ENCODE data around the gene TYW3. TPM values are rescaled to one million over a fixed set of nuclear protein-coding genes. Genes with fewer than 3 reads are reported as not detected.

The TYW3 gene
- total and polyA plus RNA-seq, 5 experiments from 2014 or later = 8.1 to 22.5 (median 12.7) TPM

DNA sequence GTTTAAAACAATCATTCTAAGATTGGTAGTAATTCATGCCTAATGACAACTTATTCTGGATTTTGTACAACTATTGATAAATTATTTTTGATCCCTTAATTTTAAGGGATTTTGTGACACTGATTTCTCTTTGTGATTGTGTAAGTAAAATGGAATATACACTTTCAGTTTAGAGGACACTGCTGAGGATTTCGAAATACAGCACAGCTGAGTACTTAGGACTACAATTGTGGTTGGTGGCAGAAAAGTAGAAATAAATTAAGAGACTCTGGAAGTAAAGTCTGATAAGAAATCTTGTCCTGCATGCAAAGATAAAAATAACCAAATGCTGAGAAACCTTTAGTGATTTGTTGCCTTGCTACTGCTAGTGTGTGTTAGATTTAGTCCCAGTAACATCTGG lies 40.0 kb downstream of the TYW3 start:
- ATAC-seq (no peak), DNase-seq (no peak)
- Mint-ChIP-seq H3K27ac (no peak overlapping the region), H3K4me1 (no peaks in the 10 kb centered on the region), H3K27me3 (peaks cover 0 to 13% (median 0%) of the 10 kb centered on the region in 5 donors), H3K4me3 (no peak overlapping the region), H3K9me3 (no peaks in the 10 kb centered on the region), H3K36me3 (no peaks in the 10 kb centered on the region)
- POLR2A ChIA-PET = no interaction called here

DNA sequence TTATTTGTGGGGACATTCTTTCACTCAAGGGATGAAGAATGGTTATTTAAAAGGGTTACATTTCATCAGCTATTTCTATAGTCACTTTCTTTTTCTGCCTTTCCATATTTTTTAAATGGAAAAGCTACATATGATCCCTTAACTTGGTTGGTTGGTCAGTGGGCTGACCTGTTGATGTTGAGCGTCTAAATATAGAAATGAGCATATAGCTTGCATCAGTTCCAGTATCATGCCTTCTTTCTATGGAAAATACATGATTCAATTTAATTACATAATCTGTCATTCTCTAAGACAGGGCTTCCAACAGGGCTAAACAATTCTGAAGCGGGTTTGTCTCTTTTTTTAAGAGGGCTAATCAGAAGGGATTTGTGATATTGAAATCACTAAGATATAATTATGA lies 40.6 kb downstream of the TYW3 start:
- Mint-ChIP-seq H3K4me1 (no peaks in the 10 kb centered on the region), H3K4me3 (no peak overlapping the region), H3K27ac (no peak overlapping the region), H3K9me3 (no peaks in the 10 kb centered on the region), H3K27me3 (peaks cover 0 to 13% (median 6%) of the 10 kb centered on the region in 5 donors), H3K36me3 (no peaks in the 10 kb centered on the region)
- POLR2A ChIA-PET = no interaction called here
- no peak for DNase-seq
- no peak for ATAC-seq

DNA sequence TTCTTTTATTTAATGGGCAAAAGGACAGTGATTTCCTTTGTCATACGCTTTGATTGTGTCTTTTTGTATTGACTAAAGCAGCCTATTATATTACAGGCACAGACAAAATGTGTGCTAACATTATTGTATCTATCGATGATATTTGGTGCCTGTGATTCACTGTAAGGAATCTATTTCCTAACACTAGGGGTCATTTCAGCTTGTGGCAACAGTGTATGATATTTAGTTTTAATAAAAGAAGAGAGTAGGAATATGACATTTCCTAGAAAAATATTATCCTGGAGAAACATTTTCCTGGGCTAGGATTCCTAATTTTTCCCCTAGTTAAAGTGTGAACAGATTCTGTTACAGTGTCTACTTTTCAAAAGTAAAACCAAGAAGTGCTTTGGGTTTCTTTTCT lies 42.8 kb downstream of the TYW3 start:
- POLR2A ChIA-PET = no interaction called here
- no peak for ATAC-seq
- Mint-ChIP-seq H3K27ac (no peak overlapping the region), H3K27me3 (peaks cover 0 to 20% (median 12%) of the 10 kb centered on the region in 5 donors), H3K4me1 (no peaks in the 10 kb centered on the region), H3K36me3 (no peaks in the 10 kb centered on the region), H3K4me3 (no peak overlapping the region), H3K9me3 (no peaks in the 10 kb centered on the region)
- no peak for DNase-seq

DNA sequence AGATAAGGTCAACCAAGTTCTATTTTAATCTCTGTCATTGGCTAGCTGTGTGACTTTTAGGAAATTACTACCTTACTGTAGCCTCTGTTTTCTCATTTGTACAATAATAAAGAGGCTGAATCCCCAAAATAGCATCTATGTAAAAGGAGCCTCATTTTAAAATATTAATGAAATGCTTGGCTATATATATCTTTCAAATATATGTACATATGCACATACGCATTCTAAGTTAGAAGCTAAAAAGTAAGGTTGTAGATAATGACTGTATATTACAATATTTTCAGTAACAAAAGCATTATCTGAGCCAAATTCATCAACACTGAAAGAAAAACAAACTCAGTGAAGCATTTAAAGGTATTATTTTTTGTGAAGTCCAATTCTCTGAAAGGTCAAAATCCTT lies 44.6 kb downstream of the TYW3 start:
- Mint-ChIP-seq H3K4me1 (no peaks in the 10 kb centered on the region), H3K4me3 (no peak overlapping the region), H3K27me3 (peaks cover 1 to 20% (median 15%) of the 10 kb centered on the region in 5 donors), H3K27ac (no peak overlapping the region), H3K9me3 (no peaks in the 10 kb centered on the region), H3K36me3 (no peaks in the 10 kb centered on the region)
- DNase-seq = no peak
- no peak for ATAC-seq
- POLR2A ChIA-PET = no interaction called here

DNA sequence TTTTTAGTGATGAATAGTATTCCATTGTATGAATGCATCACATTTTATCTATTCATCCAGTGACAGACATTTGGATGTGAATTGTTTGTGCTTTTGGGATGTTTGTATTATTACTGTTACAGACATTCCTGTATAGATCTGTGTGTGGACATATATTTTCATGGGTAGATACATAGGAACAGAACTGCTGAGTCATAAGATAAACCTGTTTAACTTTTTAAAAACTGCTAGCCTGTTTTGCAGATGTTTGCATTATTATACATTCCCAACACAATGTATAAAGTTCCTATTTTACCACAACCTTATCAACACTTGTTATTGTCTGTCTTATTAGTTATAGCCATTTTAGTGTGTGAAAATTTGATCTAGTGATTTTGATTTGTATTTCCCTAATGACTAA lies 46.8 kb downstream of the TYW3 start:
- H3K27ac Mint-ChIP-seq = no peak overlapping the region
- DNase-seq = no peak

DNA sequence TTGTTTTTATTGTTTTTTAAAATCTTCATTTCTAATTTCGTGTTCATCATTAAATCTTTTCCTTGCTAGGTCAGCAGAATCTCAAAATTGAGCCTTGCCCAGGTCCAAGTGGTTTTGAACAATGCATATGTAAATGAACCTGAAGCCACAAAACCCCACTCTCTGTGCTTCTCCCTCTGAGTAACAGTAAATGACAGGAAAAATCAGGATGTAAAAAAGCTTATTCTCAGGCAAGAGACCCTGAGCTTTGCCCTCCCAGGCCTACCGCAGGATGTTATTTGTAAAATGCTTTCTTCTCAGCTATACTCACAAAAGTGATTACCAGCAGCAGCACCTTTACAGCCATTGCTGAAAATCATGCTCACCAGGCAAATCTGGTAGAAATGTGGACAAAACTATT lies 47.6 kb downstream of the TYW3 start:
- Mint-ChIP-seq H3K36me3 (no peaks in the 10 kb centered on the region), H3K4me1 (no peaks in the 10 kb centered on the region), H3K4me3 (no peak overlapping the region), H3K9me3 (peaks cover 0 to under 1% (median 0%) of the 10 kb centered on the region in 9 donors), H3K27ac (no peak overlapping the region), H3K27me3 (peaks cover 10 to 26% (median 17%) of the 10 kb centered on the region in 5 donors)
- ATAC-seq = no peak
- POLR2A ChIA-PET = no interaction called here
- no peak for DNase-seq

More for the DNA sequence above, 46.8 kb downstream of the TYW3 start:
- no peaks in the 10 kb centered on the region for H3K36me3 Mint-ChIP-seq
- peaks cover 9 to 26% (median 16%) of the 10 kb centered on the region in 5 donors for H3K27me3 Mint-ChIP-seq
- H3K9me3 Mint-ChIP-seq = no peaks in the 10 kb centered on the region
- no peaks in the 10 kb centered on the region for H3K4me1 Mint-ChIP-seq
- no peak for ATAC-seq
- H3K4me3 Mint-ChIP-seq = no peak overlapping the region
- POLR2A ChIA-PET = no interaction called here

DNA sequence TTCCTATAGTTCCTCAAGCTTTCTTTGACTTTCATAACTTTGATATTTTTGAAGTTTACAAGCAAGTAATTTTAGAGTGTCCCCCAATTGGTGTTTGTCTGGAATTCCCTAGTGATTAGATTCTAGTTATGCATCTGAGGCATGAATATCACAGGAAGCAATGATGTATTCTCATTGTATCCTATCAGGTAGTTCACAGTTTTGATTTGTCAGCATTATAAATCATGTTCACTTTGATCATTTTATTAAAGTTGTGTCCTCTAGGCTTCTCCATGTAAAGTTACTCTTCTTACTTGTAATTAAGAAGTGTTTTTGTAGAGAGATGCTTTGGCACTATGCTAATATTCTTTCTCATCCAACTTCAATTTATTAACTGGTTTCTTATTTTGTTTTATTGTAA lies 53.0 kb downstream of the TYW3 start:
- DNase-seq = no peak
- Mint-ChIP-seq H3K36me3 (peaks cover 0 to 9% (median 0%) of the 10 kb centered on the region in 3 donors), H3K27me3 (peaks cover 7 to 18% (median 15%) of the 10 kb centered on the region in 5 donors), H3K4me1 (no peaks in the 10 kb centered on the region), H3K4me3 (no peak overlapping the region), H3K9me3 (peaks cover 0 to 10% (median 2%) of the 10 kb centered on the region in 9 donors), H3K27ac (no peak overlapping the region)
- POLR2A ChIA-PET = no interaction called here
- no peak for ATAC-seq

DNA sequence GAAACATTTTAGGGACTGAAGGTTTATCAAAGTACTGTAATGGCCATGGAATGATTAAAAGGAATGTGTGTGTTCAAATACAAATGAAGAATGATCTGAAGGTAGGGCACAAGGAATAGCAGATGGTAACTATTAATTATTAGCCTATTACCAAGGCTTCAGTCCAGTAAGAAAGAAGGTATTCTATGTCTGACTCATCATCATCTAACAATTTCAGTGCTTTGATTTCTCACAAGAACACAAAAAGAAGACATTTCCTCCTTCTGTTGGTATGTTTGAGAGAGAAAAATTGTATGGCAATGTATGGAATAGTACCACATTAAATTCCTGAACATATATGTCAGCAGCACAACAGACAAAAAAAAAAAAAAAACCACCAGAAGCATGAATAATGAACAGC lies 57.5 kb downstream of the TYW3 start:
- H3K36me3 Mint-ChIP-seq = peaks cover 0 to 9% (median 0%) of the 10 kb centered on the region in 3 donors
- H3K4me1 Mint-ChIP-seq = no peaks in the 10 kb centered on the region
- no peak for ATAC-seq
- H3K27me3 Mint-ChIP-seq = peaks cover 0 to 19% (median 12%) of the 10 kb centered on the region in 5 donors
- no peak overlapping the region for H3K27ac Mint-ChIP-seq
- H3K4me3 Mint-ChIP-seq = no peak overlapping the region
- POLR2A ChIA-PET = no interaction called here
- peaks cover 0 to 10% (median 2%) of the 10 kb centered on the region in 9 donors for H3K9me3 Mint-ChIP-seq
- no peak for DNase-seq

DNA sequence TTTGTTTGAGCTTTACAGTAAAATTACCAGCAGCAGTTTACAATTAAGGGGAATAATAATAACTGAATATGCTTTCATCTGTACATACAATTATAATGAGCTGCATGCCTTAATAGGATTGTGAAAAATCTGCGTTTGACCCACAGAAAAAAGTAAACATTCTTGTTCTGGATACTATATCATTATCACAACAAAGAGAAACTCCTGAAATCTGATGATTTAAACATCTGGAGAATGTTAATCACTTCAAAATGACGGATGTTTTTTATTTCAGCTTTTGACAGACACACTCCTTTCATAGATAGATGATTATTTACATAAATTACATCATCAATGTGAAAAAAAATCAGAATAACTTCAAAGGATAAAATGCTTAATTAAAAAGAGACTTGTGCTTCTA lies 58.5 kb downstream of the TYW3 start:
- no peak overlapping the region for H3K27ac Mint-ChIP-seq
- H3K9me3 Mint-ChIP-seq = peaks cover 0 to 6% (median 2%) of the 10 kb centered on the region in 9 donors
- ATAC-seq (no peak), DNase-seq (no peak)
- no peak overlapping the region for H3K4me3 Mint-ChIP-seq
- no peaks in the 10 kb centered on the region for H3K4me1 Mint-ChIP-seq
- POLR2A ChIA-PET = no interaction called here
- peaks cover 0 to 19% (median 9%) of the 10 kb centered on the region in 5 donors for H3K27me3 Mint-ChIP-seq
- H3K36me3 Mint-ChIP-seq = peaks cover 0 to 9% (median 0%) of the 10 kb centered on the region in 3 donors

DNA sequence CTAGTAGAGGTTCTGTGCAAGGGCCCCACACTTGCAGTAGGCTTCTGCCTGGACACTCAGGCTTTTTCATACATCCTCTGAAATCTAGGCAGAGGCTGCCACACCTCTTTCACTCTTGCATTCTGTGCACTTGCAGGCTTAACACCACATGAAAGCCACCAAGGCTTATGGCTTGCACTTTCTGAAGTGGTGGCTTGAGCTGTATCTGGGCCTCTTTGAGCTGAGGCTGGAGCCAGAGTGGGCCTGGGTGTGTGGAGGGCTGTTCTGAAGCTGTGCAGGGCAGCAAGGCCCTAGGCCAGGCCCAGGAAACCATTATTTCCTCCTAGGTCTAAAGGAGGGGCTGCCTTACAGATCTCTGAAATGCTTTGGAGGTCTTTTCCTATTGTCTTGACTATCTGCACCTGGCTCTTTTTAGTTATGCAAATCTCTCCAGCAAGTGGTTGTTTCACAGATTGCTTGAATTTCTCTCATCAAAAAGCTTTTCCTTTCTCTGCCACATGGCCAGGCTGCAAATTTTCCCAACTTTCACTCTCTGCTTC lies 66.2 kb downstream of the TYW3 start:
- H3K36me3 Mint-ChIP-seq = peaks cover 0 to 4% (median 0%) of the 10 kb centered on the region in 3 donors
- H3K27me3 Mint-ChIP-seq = peaks cover 3 to 27% (median 4%) of the 10 kb centered on the region in 5 donors
- no peaks in the 10 kb centered on the region for H3K4me1 Mint-ChIP-seq
- peaks cover 2 to 10% (median 6%) of the 10 kb centered on the region in 9 donors for H3K9me3 Mint-ChIP-seq
- no peak overlapping the region for H3K4me3 Mint-ChIP-seq
- H3K27ac Mint-ChIP-seq = no peak overlapping the region
- ATAC-seq (no peak), DNase-seq (no peak)
- POLR2A ChIA-PET = no interaction called here

DNA sequence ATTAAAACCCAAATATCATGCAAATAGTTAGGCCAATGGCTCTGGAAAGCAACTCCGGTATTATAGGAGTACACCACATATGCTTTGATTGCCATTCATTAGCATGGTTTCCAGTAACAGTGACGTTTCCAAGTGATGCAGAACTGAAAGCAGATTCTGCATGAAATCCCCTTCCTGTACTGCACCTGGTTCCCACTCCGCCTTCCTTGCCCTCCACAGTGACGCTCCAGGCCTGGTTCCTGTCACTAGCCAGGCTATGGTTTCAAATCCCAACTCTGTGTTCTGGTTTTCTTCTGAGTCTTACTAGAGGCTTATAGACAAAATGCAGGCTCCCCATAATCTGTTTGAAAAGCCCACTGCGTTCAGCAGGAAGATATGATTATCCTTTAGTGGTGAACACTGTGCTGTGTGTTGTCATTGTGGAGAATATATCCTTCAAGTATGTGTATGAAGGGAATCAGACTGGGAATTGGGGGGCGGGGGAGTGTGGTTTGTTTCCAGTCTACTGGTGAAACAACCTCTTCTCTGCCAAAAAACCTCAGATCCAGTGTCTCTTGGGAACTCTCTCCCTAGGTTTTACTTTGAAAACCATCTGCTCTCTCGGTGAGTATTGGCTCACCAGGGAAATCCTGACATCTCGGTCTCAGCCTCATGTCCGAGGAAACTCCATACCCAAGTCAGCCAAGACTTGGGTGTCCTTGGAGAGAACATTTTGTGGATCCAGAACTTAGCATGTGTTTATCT lies 78.7 kb downstream of the TYW3 start:
- peaks cover 0 to 10% (median 0%) of the 10 kb centered on the region in 9 donors for H3K9me3 Mint-ChIP-seq
- H3K36me3 Mint-ChIP-seq = no peaks in the 10 kb centered on the region
- H3K4me1 Mint-ChIP-seq = no peaks in the 10 kb centered on the region
- DNase-seq (no peak), ATAC-seq (no peak)
- H3K27me3 Mint-ChIP-seq = peaks cover 0 to 8% (median 2%) of the 10 kb centered on the region in 5 donors
- POLR2A ChIA-PET = no interaction called here
- H3K27ac Mint-ChIP-seq = no peak overlapping the region
- no peak overlapping the region for H3K4me3 Mint-ChIP-seq

DNA sequence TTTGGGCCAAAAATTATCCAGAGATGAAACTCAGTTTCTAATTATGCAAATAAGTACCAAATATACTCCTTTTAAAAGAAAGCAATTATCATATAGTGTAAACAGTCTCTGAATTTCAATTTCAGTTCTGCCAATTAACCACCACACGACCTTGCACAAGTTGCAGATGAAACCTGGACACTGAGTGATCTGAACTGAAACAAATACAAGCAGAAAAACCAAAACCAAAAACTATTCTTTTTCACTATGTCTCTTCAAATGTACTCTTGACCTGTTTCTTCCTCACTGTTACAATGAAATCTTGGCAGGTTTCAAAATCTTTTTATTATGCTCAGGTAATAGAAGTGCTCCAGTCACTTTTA lies 79.2 kb downstream of the TYW3 start:
- POLR2A ChIA-PET = no interaction called here
- DNase-seq = no peak

More for the DNA sequence above, 79.2 kb downstream of the TYW3 start:
- H3K9me3 Mint-ChIP-seq = peaks cover 0 to 11% (median 0%) of the 10 kb centered on the region in 9 donors
- no peak for ATAC-seq
- no peak overlapping the region for H3K27ac Mint-ChIP-seq
- H3K27me3 Mint-ChIP-seq = peaks cover 0 to 7% (median 2%) of the 10 kb centered on the region in 5 donors
- no peaks in the 10 kb centered on the region for H3K36me3 Mint-ChIP-seq
- no peak overlapping the region for H3K4me3 Mint-ChIP-seq
- H3K4me1 Mint-ChIP-seq = no peaks in the 10 kb centered on the region
